IMR-90 (cell line): Measurements from ENCODE around the gene CNGA1. TPM values are rescaled to one million over a fixed set of nuclear protein-coding genes. Genes with fewer than 3 reads are reported as not detected.

ENCODE experiments used
- ATAC-seq: fragments of 200-7000 bp; cut with Tn5 transposase; 2 replicates; pipeline ENCODE4 v1.9.1; 2020; ENCODE audit warnings: low read depth, mild to moderate bottlenecking, moderate library complexity
- BruUV-seq: library from RNA; stranded (reverse); fragments of 400-500 nt; replicated peaks from 2 replicates; lab custom pipeline; 2021; lab: Mats Ljungman, UMichigan
- CTCF ChIA-PET: fragments of 300-600 bp; formaldehyde crosslinking; extraction: SDS; loops from one replicate; lab custom pipeline; 2021; ENCODE audit warnings: antibody characterized with exemption; lab: Yijun Ruan, JAX
- POLR2A ChIA-PET: fragments of 300-600 bp; sonication (Branson Sonifier 250); formaldehyde crosslinking; loops from one replicate; lab custom pipeline; 2022; ENCODE audit warnings: antibody characterized with exemption; ENCODE audit not compliant: unreplicated experiment; lab: Charles Lee
- DNase-seq: peaks from one replicate; pipeline ENCODE4 v3.0.0; 2013
- H2AFZ ChIP-seq: replicated peaks from 2 replicates; pipeline ENCODE3; 2013; ENCODE audit warnings: low read length, mild to moderate bottlenecking; ENCODE audit not compliant: poor library complexity
- H2AK5ac ChIP-seq: 2 replicates; pipeline ENCODE4 v1.6.1; 2013; ENCODE audit warnings: low read depth, low read length, inconsistent platforms
- H2AK9ac ChIP-seq: replicated peaks from 2 replicates; pipeline ENCODE3; 2013; ENCODE audit warnings: mild to moderate bottlenecking, low read depth, low read length, moderate library complexity; ENCODE audit not compliant: poor library complexity
- H2BK120ac ChIP-seq: 2 replicates; pipeline ENCODE4 v1.6.1; 2013; ENCODE audit warnings: low read depth, low read length, inconsistent platforms
- H2BK15ac ChIP-seq: 3 replicates; pipeline ENCODE4 v1.6.1; 2013; ENCODE audit warnings: low read depth, low read length, inconsistent platforms
- H2BK20ac ChIP-seq: 2 replicates; pipeline ENCODE4 v1.6.1; 2013; ENCODE audit warnings: low read depth, mild to moderate bottlenecking, inconsistent platforms, low read length, moderate library complexity
- H2BK5ac ChIP-seq: 2 replicates; pipeline ENCODE4 v1.6.1; 2013; ENCODE audit warnings: mild to moderate bottlenecking, low read depth, low read length, inconsistent platforms; ENCODE audit not compliant: poor library complexity, severe bottlenecking
- H3K14ac ChIP-seq: replicated peaks from 2 replicates; pipeline ENCODE4 v1.6.1; 2013; ENCODE audit warnings: low read depth, low read length, inconsistent platforms
- H3K18ac ChIP-seq: 2 replicates; pipeline ENCODE4 v1.6.1; 2013; ENCODE audit warnings: low read depth, low read length, control low read depth
- H3K23ac ChIP-seq: 2 replicates; pipeline ENCODE4 v1.6.1; 2013; ENCODE audit warnings: low read depth, low read length, inconsistent platforms
- H3K27ac ChIP-seq: 2 replicates; pipeline ENCODE4 v1.5.1; 2013; ENCODE audit warnings: mild to moderate bottlenecking, control low read depth, low read length; ENCODE audit not compliant: insufficient read depth
- H3K27me3 ChIP-seq: 2 replicates; pipeline ENCODE4 v1.6.1; 2013; ENCODE audit warnings: low read length; ENCODE audit not compliant: control insufficient read depth, insufficient read depth
- H3K36me3 ChIP-seq: 2 replicates; pipeline ENCODE4 v1.6.1; 2013; ENCODE audit warnings: low read length, mixed read lengths; ENCODE audit not compliant: control insufficient read depth, insufficient read depth
- H3K4ac ChIP-seq: 2 replicates; pipeline ENCODE4 v1.6.1; 2013; ENCODE audit warnings: low read depth, low read length, inconsistent platforms
- H3K4me1 ChIP-seq: 2 replicates; pipeline ENCODE4 v1.6.1; 2013; ENCODE audit warnings: low read length, mixed read lengths; ENCODE audit not compliant: control insufficient read depth, insufficient read depth
- H3K4me2 ChIP-seq: 2 replicates; pipeline ENCODE4 v1.6.1; 2013; ENCODE audit warnings: low read depth, mild to moderate bottlenecking, control low read depth, low read length, moderate library complexity
- H3K4me3 ChIP-seq: 2 replicates; pipeline ENCODE4 v1.5.1; 2013; ENCODE audit warnings: low read depth, mild to moderate bottlenecking, control low read depth, low read length, moderate library complexity; ENCODE audit not compliant: insufficient read depth
- H3K56ac ChIP-seq: 2 replicates; pipeline ENCODE4 v1.6.1; 2013; ENCODE audit warnings: low read length, inconsistent platforms; ENCODE audit not compliant: insufficient read depth; ENCODE audit errors: extremely low read depth
- H3K79me1 ChIP-seq, 2 experiments: 2 replicates each; pipeline ENCODE4 v1.6.1; 2013; ENCODE audit warnings: low read length in 2 of 2, inconsistent platforms in 1 of 2, low read depth in 1 of 2
- H3K9ac ChIP-seq: 2 replicates; pipeline ENCODE4 v1.6.1; 2013; ENCODE audit warnings: low read depth, low read length, control low read depth
- H3K9me1 ChIP-seq: 2 replicates; pipeline ENCODE4 v1.6.1; 2013; ENCODE audit warnings: low read length, inconsistent platforms; ENCODE audit not compliant: insufficient read depth
- H3K9me3 ChIP-seq: 2 replicates; pipeline ENCODE4 v1.6.1; 2013; ENCODE audit warnings: low read length; ENCODE audit not compliant: control insufficient read depth, insufficient read depth
- H4K20me1 ChIP-seq: 2 replicates; pipeline ENCODE4 v1.6.1; 2013; ENCODE audit warnings: low read length, inconsistent platforms; ENCODE audit not compliant: insufficient read depth
- H4K5ac ChIP-seq: 2 replicates; pipeline ENCODE4 v1.6.1; 2013; ENCODE audit warnings: mild to moderate bottlenecking, low read depth, low read length, control low read depth
- H4K8ac ChIP-seq, 2 experiments: 2 replicates each; pipeline ENCODE4 v1.6.1; 2013; ENCODE audit warnings: low read depth in 2 of 2, low read length in 2 of 2, control low read depth in 1 of 2, inconsistent platforms in 1 of 2
- H4K91ac ChIP-seq: 2 replicates; pipeline ENCODE4 v1.6.1; 2013; ENCODE audit warnings: low read depth, low read length, inconsistent platforms; ENCODE audit not compliant: insufficient read depth
- BHLHE40 ChIP-seq: fragments of 150-350 bp; IDR thresholded peaks from 2 replicates; pipeline ENCODE4 v1.6.1; 2016; ENCODE audit warnings: mild to moderate bottlenecking, low read depth, low read length
- CEBPB ChIP-seq: IDR thresholded peaks from 2 replicates; pipeline ENCODE4 v1.6.1; 2012; ENCODE audit warnings: low read depth, low read length, improper control_type of control experiment
- CHD1 ChIP-seq: IDR thresholded peaks from 2 replicates; pipeline ENCODE4 v1.6.1; 2012; ENCODE audit warnings: low read depth, low read length, improper control_type of control experiment
- CTCF ChIP-seq: conservative IDR thresholded peaks from 2 replicates; pipeline ENCODE4 v1.5.1; 2012; ENCODE audit warnings: mild to moderate bottlenecking, low read depth, low read length, improper control_type of control experiment
- ELK1 ChIP-seq: fragments of 150-350 bp; IDR thresholded peaks from 2 replicates; pipeline ENCODE4 v1.6.1; 2016; ENCODE audit warnings: low read depth, mild to moderate bottlenecking, low read length, moderate library complexity, borderline replicate concordance
- FOS ChIP-seq: fragments of 150-350 bp; IDR thresholded peaks from 2 replicates; pipeline ENCODE4 v1.6.1; 2016; ENCODE audit warnings: low read depth, low read length
- MAFK ChIP-seq: IDR thresholded peaks from 2 replicates; pipeline ENCODE4 v1.6.1; 2012; ENCODE audit warnings: low read depth, low read length, improper control_type of control experiment
- MAZ ChIP-seq: IDR thresholded peaks from 2 replicates; pipeline ENCODE4 v1.6.1; 2012; ENCODE audit warnings: low read depth, mild to moderate bottlenecking, low read length, improper control_type of control experiment, moderate library complexity, borderline replicate concordance
- MXI1 ChIP-seq: IDR thresholded peaks from 2 replicates; pipeline ENCODE4 v1.6.1; 2012; ENCODE audit warnings: low read depth, mild to moderate bottlenecking, low read length, moderate library complexity, borderline replicate concordance
- NFE2L2 ChIP-seq: fragments of 150-350 bp; IDR thresholded peaks from 2 replicates; pipeline ENCODE4 v1.6.1; 2016; ENCODE audit warnings: low read depth, mild to moderate bottlenecking, low read length
- POLR2A ChIP-seq: IDR thresholded peaks from 2 replicates; pipeline ENCODE4 v1.6.1; 2012; ENCODE audit warnings: mild to moderate bottlenecking, low read depth, low read length
- RAD21 ChIP-seq: IDR thresholded peaks from 2 replicates; pipeline ENCODE4 v1.6.1; 2012; ENCODE audit warnings: low read length, improper control_type of control experiment
- RCOR1 ChIP-seq: IDR thresholded peaks from 2 replicates; pipeline ENCODE4 v1.6.1; 2012; ENCODE audit warnings: mild to moderate bottlenecking, low read length, improper control_type of control experiment; ENCODE audit not compliant: insufficient replicate concordance
- RFX5 ChIP-seq: IDR thresholded peaks from 2 replicates; pipeline ENCODE4 v1.8.0; 2012; ENCODE audit warnings: low read depth, mild to moderate bottlenecking, low read length, moderate library complexity
- SMC3 ChIP-seq: fragments of 150-350 bp; IDR thresholded peaks from 2 replicates; pipeline ENCODE4 v1.6.1; 2016; ENCODE audit warnings: low read depth, mild to moderate bottlenecking, antibody characterized with exemption, low read length, moderate library complexity
- USF2 ChIP-seq: fragments of 150-350 bp; IDR thresholded peaks from 2 replicates; pipeline ENCODE4 v1.6.1; 2017; ENCODE audit warnings: mild to moderate bottlenecking, antibody characterized with exemption, low read length, low read depth
- WGBS, 2 experiments: methylation state at CpG; one replicate each; pipeline versions ENCODE4 v1.1.5 to v1.1.7; 2013; ENCODE audit warnings: missing lambda C conversion rate in 2 of 2; ENCODE audit not compliant: insufficient read length in 1 of 2; ENCODE audit errors: extremely low coverage in 2 of 2; 5-methylcytosine and 5-hydroxymethylcytosine counted together
- dilution Hi-C: fragments of 300-500 bp; cut with HindIII; formaldehyde crosslinking; loops from one replicate; pipeline ENCODE4 v1.14.3; 2018; ENCODE audit warnings: low sequenced_read_pairs; ENCODE audit not compliant: unreplicated experiment
- in situ Hi-C: fragments of 300-500 bp; cut with MboI; formaldehyde crosslinking; loops from 3 replicates; pipeline ENCODE4 v1.14.3; 2019; ENCODE audit warnings: low sequenced_read_pairs, inconsistent platforms, mixed read lengths
- intact Hi-C: fragments of 100-400 bp; cut with micrococcal nuclease; formaldehyde crosslinking; loops from 2 replicates; pipeline ENCODE4 v1.10.0; 2022
- polyA plus RNA-seq, 3 experiments: library from polyadenylated mRNA; depleted of rRNA; stranded (reverse); fragments of >200 nt; gene quantifications; 2 replicates each; pipeline ENCODE4 v1.2.3, GENCODE V29; 2012; ENCODE audit warnings: low replicate concordance in 1 of 3
- total RNA-seq: library from RNA; depleted of rRNA; stranded (reverse); fragments of >200 nt; gene quantifications from 2 replicates; pipeline ENCODE4 v1.2.3, GENCODE V29; 2012

CNGA1 gene
- total and polyA plus RNA-seq, 2 of the 4 experiments (the other 2 are of a cell fraction) = not detected

DNA sequence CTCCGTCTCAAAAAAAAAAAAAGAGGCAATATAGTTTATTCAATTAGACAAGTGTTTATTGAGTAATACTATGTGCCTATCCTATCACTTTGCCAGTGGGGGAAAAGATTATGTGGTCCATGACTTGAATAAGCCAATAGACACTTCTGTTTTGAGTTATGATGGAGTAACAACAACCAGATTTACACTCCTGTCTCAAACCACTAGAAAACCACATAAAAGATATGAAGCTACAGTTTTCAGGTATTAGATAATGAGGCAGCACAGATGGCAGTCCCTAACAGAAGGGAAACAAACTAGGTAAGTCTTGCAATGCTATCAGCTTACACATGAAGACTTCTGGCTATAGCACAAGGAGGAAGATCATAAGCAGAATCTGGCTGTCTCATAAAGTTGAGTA lies 124.6 kb downstream of the CNGA1 start:
- peaks cover 5% of the 10 kb centered on the region; the same call in 1 of the 2 replicates for H3K4me1 ChIP-seq
- no peak overlapping the region for H3K4me2 ChIP-seq
- H3K18ac ChIP-seq = no peak overlapping the region
- H3K9ac ChIP-seq = no peak overlapping the region
- H4K8ac ChIP-seq = no peak overlapping the region
- no peak overlapping the region for H2BK15ac ChIP-seq
- H2BK120ac ChIP-seq = no peak overlapping the region
- ChIA-PET CTCF (interaction anchor here (1.2 kb wide), 1 partner anchor 55 kb away, joined by 6 read pairs; no protein-coding TSS in a partner anchor), POLR2A (no interaction called here)
- no TSS peak for BruUV-seq
- no peaks in the 10 kb centered on the region for H3K9me3 ChIP-seq
- in situ Hi-C loops = no loop called here
- TF ChIP-seq FOS (no peak), CTCF (no peak), SMC3 (no peak), MAFK (no peak), ELK1 (no peak), NFE2L2 (no peak), RAD21 (no peak), MAZ (no peak), CEBPB (no peak), CHD1 (no peak), BHLHE40 (no peak), RFX5 (no peak), MXI1 (no peak), POLR2A (no peak), USF2 (no peak), RCOR1 (no peak)
- no peak overlapping the region for H3K14ac ChIP-seq
- no peak overlapping the region for H3K4me3 ChIP-seq
- H2BK20ac ChIP-seq = no peak overlapping the region
- no peak overlapping the region; the same call in 1 of the 2 replicates for H4K91ac ChIP-seq
- H4K5ac ChIP-seq = no peak overlapping the region
- H3K27me3 ChIP-seq = no peaks in the 10 kb centered on the region
- no peak overlapping the region for H3K27ac ChIP-seq
- H2AK5ac ChIP-seq = no peak overlapping the region
- peaks cover 32% of the 10 kb centered on the region for H3K36me3 ChIP-seq
- no peak overlapping the region for H3K56ac ChIP-seq
- H2AK9ac ChIP-seq = no peak overlapping the region
- H2BK5ac ChIP-seq = no peak overlapping the region
- no peak overlapping the region for H3K4ac ChIP-seq
- no peaks in the 10 kb centered on the region for H4K20me1 ChIP-seq
- ATAC-seq = no peak
- H2AFZ ChIP-seq = no peak overlapping the region
- dilution Hi-C loops = no loop called here
- no peak for DNase-seq
- intact Hi-C loops = no loop called here
- no peaks in the 10 kb centered on the region; a peak in 1 of 4 replicates for H3K79me1 ChIP-seq
- no peak overlapping the region for H3K23ac ChIP-seq
- H3K9me1 ChIP-seq = peaks cover 2% of the 10 kb centered on the region; the same call in 1 of the 2 replicates
- WGBS, 2 experiments = no CpG with 5 or more reads among the region's 1 CpG
